Activated T-cell treated with anti-CD3 and anti-CD28 coated beads for 1 hour (primary cell): ENCODE data around the gene PLPP4.
"Not testable (repeated sequence)": the region's sequence is repeated elsewhere in the genome, so short reads cannot be mapped to it uniquely, and the experiment has no call there.

ENCODE experiments used
- DNase-seq: peaks from one replicate; pipeline ENCODE4 v3.0.0-alpha.2; 2020; ENCODE audit warnings: low read depth

Gene PLPP4

DNA sequence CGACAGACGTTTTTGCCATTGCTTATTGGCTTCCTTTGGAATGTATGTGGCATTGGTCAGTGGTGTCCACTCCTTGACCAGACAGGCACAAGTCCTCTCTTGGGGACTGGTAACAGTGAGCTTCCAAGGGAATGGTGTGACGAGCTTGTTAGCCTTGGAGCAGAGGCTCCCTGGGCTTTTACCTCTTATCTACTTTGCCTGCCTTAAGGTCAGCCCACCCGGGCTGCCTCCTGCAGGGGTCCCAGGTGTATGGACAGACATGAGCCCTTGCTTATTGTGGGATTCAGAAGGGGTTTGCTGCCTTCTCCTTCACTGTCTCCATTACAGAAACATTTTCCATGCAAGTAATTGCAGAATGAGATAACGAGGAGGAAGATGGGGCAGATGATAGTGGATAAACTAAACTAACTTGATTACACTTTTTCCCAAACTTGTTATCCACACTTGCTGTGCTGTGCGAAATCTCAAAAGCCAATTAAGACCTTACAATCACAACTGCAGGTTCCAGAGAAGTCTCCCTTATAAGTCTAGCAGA, 29.7 kb downstream of the PLPP4 start:
- DNase-seq: no peak

DNA sequence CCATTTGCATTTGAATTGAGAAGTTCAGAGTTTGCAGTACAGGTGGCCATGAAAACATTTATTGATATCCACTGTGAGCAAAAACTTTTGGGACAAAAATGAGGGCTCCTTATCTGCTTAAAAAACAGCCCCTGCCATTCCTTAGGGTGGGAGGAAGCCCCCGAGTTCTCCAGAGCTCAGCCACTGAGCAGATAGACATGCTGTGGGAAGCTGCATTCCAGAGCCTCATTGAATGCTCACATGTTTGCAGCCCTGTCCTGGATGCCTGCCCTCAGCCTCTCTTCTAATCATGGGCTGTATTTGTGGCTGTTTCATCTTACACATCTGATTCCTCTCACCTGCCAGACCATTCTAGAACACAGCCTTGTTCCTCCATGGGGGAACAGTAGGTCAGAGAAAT, 33.3 kb downstream of the PLPP4 start:
- DNase-seq: no peak

DNA sequence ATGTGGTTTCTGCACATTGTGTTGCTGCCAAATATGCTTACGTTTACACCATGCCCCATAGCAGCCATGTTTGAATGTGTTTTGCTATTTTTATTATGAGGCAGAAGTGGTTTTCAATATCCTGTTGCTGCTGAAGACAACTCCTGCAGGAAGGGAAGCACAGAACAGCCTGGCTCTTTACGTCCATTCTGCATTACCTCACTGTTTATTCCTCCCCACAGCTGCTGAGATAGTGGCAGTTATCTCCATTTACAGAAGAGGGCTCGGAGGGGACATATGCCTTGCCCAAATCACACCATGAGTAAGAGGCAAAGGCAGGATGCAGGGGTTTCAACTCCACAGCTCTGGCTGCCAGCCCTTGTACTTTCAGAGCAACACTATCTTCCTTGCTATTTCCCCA, 35.3 kb downstream of the PLPP4 start:
- DNase-seq: no peak

DNA sequence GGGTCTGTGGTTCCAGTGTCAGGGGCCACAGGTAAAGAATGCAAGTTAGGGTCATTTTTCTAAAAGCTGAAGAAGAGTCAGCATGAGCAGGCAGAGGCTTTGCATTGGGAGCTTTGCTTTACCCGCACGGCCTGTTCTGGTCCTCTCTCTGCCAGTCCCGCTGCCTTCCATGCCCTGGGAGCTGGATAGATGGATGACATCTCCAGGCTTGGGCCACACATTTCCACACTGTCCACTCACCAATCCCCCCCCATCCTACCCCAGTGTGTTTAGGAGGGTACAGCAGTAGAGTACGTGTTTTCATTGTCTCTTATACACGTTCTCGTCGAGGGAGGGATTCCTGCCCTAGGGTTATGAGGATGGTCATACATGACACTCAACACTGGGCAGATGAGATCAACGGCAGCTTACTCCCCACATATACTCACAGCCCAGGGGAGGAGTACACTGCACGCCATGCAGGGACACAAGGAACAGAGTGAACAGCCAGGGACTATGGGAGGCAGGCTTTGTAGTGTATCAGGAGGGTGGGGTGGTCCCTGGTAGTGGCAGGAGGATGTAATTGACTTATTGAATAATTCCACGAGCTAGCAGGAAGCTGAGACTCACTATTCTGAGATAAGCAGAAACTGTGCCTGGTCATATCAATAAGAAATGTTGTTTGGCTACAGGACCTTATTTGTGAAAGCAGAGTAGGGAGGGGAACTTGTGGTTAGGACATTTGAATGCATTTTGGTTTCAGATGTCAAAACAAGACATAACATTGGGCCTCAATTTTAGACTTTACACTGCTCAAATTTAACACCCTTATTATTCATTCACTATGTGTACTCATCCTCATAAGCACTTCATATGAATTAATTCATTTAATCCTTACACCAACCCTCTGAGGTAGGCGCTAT, 36.6 kb downstream of the PLPP4 start:
- DNase-seq: no peak

DNA sequence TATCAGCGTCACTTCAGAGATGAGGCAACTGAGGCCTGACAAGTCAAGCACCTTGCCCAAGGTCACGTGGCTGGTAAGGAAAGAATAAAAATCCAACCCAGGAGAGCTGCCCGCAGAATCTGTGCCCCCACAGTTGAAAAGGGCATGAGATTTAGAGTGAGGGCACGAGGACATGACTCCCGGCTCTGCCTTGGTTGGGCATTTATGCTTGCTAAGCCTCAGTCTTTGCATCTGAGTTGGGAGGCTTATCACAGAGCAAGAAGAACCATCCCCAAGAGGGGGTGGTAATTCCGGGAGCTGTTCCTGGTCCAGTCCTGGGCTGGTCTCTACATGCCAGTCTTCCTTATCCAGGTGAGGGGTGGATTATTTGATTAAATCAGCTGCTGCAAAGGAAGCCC, 37.3 kb downstream of the PLPP4 start:
- no peak for DNase-seq

DNA sequence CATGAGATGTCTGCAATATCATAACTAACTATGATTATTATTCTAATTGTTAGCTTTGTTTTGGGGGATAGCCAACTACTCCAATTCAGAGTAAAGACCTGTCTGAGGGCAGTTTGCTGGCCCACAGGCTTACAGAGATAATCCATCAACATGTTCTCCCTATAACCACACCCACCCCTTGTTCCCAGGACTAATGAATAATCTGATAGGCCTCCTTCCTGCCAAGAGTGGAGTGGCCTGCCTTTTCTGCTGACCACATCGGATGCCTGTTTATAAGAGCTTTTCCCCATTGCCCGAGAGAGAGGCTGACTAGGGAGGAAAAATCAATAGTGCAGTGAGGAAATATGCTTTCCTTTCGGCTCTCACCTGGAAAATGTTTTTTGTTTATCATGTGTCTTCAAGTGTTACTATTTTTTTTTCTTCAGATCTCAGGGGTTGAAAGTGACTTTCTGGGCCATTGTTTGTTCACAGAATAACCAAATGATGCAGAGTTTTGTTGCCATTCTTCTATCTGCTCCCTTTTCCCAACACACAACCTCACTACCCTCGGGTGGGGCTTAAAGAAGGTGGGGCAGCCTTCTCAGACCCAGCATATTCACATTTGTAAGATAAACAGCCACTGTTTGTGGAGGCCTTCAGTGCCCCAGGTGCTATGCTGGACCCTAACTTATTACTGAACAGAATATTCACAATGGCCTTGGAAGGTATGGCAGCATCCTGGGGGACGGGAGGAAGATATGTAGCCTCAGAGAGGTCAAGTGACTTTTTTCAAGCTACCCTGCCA, 38.4 kb downstream of the PLPP4 start:
- no peak for DNase-seq

DNA sequence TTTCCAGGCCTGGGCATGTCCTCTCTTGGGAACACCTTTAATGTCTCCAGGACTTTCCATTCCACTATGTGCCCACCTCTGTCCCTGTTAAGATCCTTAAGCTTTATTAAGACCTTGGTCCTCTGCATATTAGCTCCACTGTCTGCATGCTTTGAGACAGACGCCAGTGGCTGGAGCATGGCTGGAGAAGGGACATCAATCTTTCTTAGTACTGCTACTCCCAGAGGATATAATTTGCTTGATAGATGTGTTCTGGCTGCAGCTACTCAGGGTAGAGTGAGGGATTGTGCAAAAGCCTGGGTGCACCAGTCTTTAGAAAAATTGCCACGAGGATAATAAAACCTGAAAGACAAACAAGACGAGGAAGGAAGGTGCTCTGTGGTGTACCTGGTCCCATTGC, 42.9 kb downstream of the PLPP4 start:
- no peak for DNase-seq

DNA sequence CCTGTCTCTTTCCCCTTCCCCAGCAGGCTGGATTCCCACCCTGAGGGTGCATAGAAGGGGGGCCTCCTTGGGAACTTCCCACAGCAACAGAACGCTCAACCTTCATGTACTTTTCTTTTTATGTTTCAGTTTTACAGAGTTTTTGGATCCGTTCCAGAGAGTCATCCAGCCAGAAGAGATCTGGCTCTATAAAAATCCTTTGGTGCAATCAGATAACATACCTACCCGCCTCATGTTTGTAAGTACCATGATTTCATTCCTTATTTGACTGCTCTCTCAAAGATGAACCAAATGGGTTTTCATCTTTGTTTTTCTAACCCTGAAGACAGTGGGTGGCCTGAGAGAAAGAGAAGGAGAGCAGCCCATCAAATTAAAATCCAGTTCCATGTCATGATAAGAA, 46.7 kb downstream of the PLPP4 start:
- no peak for DNase-seq

DNA sequence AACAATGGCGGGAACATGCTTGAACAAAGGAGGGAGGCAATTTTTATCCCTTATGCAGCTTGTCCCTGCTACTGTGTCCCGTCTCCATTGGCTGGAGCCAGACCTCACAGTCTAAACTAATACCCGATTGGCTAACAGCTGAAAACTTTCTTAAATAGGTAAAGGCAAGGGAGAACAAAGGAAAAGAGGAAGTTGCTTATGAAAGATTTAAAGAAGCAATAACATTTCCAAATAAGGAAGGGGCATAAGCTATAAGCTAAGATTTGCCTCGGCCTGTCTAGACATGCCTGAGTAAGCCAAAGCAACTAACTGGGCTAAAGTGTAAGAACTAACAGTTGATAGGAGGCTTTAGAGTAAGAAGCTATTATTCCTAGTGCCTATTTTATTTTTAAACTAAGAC, 47.2 kb downstream of the PLPP4 start:
- DNase-seq: not testable (repeated sequence)

DNA sequence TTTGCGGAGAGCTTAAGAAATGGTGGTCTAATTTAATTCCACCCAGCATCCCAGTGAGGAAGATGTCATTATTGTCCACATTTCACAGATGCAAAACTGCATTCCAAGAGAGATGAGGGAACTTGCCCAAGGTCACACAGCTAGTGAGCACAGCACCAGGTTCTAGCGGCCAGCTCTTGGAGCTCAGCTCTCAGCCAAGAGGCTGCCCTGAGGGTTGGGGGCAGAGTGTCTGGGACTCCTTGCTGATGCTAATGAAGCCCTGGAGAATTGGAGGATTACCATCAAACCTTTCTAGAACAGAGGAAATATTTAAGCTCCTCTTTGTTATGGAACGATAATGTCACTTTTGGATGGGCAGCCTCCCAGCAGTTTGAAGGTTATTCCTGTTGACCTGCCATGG, 48.0 kb downstream of the PLPP4 start:
- DNase-seq: no peak

DNA sequence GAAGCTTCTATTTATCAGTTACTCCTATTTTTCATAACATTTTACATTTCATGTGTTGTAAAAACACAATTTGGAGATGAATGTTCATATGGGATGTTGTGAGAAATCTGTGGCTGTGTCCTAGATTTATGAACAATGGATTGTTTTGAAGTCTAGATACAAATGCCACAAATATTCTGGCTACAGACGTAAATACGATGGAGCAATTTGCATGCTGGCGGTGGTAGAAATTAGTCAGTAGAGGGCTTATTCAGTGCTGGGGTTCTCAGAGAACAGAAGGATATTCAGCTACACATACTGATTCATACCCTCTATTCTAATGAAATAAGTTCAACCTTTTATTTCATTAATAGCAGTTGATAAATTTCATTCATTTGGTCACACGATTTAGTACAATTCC, 48.8 kb downstream of the PLPP4 start:
- DNase-seq: no peak

DNA sequence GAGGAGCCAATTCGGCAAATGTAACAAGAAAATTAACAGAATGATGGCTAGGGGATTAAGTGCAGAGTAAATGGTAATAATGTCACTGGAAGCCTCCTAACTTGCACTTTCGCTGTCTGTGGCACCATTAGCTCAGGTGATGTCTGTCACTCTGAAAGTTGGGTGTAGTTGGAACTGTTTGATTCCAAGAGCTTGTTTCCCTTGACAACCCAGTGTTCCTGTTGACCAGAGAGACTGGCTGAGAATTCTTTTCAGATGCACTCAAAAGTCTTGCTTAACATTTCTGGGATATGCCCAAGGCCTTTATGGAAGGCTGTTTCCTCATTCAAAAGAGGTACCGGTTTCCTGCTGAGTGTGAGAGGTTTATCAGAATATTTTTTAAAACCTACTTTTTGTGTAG, 49.6 kb downstream of the PLPP4 start:
- DNase-seq: no peak

DNA sequence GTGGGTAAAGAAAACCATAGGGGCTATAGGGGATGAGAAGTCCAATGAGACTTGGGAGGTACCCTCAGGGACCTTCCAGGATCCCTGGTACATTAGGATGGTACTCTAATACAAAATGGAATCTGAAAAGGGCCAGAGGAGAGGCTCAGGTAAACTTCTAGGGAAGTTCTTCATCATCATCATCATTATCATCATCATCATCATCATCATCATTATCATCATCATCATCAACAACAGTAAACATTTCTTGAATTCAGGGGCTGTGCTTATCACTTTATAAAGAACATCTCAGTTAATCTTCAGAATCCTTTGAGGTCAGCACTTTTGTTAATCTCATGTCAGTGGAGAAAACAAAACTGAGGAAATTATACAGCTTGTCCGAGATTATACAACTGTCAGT, 50.1 kb downstream of the PLPP4 start:
- DNase-seq: no peak

DNA sequence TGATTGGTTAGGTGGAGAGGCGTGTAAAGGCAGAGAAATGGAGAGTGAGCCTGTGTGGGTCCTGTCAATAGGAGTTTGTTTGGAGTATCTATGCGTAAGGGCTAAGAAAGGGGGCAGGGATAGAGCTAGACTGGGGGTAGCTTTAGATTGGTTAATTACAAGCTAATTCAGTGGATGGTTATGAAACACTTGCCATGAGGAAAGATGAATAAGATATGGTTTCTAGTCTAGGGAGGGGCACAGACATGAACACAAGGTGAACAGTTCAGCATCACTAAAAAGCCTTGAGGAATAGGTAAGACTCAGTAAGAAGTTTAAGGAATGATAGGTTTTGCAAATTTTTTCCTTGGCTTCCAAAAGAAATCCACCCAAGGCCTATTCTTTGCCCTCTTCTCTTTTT, 50.6 kb downstream of the PLPP4 start:
- no peak for DNase-seq

DNA sequence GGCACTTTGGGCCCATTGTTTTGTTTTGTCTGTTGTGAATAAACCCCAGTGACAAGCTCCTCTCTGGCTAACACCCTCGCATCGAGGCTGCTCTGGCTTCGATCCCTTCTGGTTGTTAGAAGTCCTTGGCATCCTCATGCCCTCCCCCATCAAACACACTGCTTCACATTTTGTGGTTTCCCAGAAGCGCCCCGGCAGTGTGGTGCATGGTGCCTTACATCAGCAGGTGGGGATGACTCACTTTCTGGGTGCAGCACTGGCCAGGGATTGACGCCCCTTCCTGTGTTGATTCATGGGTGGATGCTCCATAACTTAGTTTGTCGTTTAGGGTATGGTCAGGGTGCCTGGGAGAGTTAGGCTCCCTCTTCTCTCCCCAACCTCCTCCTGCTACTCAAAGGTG, 51.4 kb downstream of the PLPP4 start:
- DNase-seq: no peak

DNA sequence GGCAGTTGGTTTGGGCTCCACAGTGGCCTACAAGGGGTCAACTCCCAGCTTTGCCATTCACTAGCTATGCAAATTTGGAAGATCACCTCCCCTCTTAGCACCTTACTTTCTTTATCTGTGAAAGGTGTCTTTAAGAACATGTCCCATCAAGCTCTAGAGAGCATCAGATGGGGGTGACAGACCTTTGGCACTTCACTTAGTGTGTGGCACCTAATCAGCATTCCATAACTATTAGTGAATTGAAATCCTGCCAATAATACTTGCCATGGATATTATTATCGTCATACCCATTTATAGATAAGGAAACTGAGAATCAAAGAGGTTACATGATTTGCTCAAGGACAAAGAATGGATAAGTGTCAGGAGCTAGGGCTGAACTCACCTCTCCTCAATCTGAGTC, 51.9 kb downstream of the PLPP4 start:
- no peak for DNase-seq

DNA sequence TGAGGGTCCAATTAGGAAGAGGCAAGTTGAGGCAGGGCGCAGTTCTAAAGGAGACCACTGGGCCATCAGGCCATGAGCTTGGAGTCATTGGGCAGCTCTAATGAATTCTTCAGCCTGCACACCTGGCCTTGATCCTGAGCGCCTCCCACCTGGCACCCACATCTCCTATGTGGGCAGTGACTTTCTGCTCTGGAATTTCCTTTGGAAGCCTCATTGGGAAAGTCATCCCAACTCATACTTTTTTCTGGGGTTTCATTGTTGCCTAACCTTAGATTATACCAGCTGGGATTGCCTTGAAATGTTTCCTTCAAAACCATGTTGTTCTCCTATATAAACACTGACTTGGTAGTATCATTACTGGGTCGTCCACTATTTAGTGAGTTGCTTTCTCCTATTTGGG, 54.1 kb downstream of the PLPP4 start:
- no peak for DNase-seq

DNA sequence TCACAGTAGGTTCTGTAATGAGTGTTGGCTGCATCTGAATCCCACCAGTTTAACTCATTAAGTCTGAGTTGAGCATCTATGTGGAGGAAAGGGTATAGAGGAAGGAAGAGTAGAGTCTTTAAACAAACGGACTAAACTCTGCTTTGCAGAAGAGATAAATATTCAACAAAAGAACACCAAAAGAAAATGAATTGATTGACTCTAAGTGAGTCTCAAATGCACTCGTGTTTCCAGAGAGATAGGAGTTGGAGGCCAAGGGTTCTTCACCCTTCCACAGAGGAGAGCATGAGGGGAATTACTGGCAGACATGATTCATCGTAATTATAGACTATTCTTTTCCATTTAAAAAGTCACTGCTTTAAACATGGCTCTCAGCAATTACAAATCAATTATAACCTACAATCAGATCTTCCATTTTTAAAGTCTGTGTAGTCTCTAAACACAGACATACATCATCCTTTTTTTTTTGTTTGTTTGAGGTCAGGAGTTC, 56.3 kb downstream of the PLPP4 start:
- DNase-seq: no peak

DNA sequence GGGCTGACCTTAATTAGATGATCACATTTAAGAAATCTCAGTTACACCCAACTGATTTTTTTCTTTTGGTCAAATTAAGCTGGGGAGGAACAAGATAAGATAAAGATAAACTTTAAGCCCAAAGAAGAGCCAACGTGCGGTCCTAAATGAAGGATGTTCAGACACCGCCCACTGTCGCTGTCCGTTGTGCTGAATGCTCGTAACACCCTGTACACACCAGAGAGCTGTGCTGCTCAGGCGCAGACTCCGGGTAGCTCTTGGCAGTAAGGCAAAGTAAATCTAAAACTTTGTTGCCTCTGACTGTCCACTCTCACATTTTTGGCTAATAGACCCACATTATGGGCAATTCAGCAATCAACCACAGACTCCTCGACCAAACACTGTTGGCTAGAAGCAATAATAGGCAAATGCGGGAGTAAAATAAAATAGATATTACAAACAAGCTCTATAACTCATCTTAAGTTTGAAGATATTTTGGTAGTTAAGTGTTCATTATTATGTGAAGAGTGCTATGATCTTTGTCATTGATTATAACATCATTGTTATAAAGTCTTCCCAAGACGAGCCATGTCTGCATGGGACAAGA, 57.1 kb downstream of the PLPP4 start:
- no peak for DNase-seq

DNA sequence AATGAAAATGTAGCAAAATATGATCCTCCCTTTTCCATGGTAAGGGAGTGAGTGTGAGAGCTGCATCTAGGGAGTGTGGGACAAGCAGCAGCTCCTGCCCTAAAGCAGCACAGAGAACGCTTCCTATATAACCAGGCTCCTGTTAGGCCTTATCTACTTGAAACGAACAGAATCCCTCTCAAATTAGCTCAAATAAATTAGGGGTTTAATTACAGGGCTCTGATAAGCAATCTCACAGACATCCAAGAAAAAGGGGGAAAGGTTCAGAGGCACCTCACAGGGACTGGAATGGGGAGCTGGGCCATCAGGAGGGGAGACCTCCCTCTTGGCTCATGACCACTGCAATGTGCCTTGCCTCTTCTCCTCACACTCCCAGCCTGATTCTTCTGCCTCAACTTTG, 57.9 kb downstream of the PLPP4 start:
- no peak for DNase-seq

DNA sequence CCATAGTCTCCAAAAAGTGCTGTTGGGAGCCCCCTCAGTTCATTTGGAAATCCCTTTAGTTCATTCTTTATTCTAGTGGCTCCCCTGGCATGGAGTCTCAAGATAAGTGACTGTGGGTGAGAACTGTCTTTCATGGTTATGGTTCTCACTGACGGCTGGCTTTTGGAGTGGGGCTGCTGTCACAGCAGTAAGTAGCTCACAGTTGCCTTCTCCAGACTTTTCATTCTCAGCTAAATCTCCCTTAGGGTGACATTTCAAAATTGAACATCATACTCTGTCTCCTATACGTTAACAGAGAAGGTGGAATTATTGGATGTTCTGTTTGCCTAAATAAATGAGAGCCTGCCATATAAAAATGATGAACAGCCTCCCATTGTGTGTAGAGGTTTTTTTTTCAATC, 58.7 kb downstream of the PLPP4 start:
- DNase-seq: no peak

DNA sequence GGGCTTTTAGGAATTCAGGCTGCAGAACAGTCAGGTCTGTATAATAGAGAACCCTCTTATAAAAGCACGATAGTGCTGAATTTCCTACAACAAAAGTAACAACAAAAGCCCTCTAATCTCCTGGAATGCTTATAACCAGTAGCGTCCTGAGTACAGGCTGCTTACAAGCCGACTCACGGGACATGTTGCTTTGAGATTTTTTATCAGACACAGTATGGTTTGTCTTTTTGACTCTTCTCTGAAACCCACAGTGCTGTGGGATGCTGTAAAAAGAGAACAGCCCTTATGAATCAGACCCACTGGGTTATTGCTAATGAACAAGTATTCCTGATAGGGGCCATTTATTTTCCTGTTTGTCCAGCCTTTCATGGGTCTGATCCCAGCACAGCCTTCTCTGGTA, 59.4 kb downstream of the PLPP4 start:
- no peak for DNase-seq

DNA sequence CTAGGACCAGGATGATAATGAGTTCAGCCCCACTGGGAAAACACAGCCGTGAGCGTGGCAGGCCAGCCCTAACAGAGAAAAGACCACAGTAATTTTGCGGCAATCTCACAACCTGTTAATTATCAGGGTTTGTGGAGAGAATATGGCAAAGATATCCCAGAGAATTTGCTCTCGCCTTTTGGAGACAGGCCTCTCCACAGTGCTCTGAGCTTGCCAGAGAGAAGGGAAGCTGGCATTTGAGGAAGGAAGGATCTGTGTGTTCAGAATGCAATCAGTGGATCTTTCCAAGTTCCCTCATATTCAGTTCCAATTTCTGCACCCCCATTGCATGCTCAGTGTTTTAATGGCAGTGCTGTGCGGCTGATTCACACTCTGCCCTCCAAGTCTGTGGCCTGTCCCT, 60.2 kb downstream of the PLPP4 start:
- DNase-seq: no peak
